ENCODE data around the gene ZNF423. TPM values are rescaled to one million over a fixed set of nuclear protein-coding genes. Genes with fewer than 3 reads are reported as not detected.
A peak's percentile ranks its signal among the peaks of the same experiment; 100 is the strongest.

ZNF423 gene
- total RNA-seq, 1 experiment from 2014 or later = 0.20 TPM

DNA sequence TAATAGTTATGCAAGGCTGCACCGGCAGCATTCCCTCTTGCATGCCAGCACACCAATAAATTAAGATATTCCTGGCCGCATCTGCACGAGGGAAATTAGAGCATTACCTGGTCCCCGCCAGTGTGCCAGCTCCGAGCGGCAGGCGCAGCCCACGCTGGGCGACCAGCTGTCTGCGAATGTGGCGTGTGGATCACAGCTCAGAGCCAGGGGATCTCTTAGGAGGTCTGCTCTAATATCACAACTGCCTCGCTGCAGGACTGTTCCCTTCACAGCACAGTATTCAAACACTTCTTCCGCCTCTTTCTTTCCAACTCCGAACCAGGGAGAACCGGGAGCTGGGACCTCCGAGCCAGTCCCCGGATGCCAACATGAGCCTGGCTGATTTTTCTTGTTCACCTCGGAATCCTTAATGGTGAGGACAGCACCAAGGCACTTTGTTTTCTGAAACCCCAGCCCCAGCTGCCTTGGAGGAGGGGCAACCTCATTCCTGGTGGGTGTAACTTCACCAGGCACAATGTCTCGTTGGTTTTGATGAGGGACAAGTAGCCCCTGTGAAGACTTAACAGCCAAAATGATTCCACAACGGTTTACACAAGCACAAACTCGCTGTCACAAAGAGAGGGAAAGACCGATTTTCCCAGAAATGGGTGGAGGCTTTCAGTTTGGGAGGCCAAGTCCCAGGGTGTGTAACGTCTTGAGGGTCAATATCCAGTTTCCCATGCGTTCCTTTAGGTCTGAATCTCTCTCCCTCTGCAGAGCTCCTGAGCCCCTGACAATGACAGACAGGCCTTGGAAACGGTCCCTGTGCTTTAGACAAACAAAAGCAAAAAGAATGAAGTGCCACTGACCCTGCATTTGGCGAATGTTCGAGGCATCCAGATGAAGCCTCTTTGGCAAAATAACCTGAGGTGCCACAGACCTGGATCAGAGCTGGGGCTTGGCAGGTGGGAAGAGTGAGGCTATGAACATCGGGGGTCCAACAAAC is 269.2 kb downstream of the ZNF423 start:
- TF ChIP-seq, protein P1, sequence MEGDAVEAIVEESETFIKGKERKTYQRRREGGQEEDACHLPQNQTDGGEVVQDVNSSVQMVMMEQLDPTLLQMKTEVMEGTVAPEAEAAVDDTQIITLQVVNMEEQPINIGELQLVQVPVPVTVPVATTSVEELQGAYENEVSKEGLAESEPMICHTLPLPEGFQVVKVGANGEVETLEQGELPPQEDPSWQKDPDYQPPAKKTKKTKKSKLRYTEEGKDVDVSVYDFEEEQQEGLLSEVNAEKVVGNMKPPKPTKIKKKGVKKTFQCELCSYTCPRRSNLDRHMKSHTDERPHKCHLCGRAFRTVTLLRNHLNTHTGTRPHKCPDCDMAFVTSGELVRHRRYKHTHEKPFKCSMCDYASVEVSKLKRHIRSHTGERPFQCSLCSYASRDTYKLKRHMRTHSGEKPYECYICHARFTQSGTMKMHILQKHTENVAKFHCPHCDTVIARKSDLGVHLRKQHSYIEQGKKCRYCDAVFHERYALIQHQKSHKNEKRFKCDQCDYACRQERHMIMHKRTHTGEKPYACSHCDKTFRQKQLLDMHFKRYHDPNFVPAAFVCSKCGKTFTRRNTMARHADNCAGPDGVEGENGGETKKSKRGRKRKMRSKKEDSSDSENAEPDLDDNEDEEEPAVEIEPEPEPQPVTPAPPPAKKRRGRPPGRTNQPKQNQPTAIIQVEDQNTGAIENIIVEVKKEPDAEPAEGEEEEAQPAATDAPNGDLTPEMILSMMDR (IDR thresholded peaks at IDR 0.05; ENCODE audit: insufficient read depth in 1 of 2, low read depth in 1 of 2, low read length in 1 of 2, severe bottlenecking in 1 of 2, unreplicated experiment in 1 of 2) = no peak
- Histone ChIP-seq H3K4me3 (ENCODE audit: low read depth, low read length) (no peak overlapping the region), H3K36me3 (ENCODE audit: control insufficient read depth, insufficient read depth, low read length) (no peaks in the 10 kb centered on the region), H3K27me3 (replicated peaks; ENCODE audit: control insufficient read depth, insufficient read depth, low read length) (no peaks in the 10 kb centered on the region), H3K9me3 (0 out of 2 replicates have a peak, but pooled peaks cover 5% of the 10 kb centered on the region), H3K4me1 (no peaks in the 10 kb centered on the region)
- Mint-ChIP-seq H3K36me3 (ENCODE audit: insufficient read depth, unreplicated experiment) (no peaks in the 10 kb centered on the region), H3K4me1 (ENCODE audit: low read depth, unreplicated experiment) (no peaks in the 10 kb centered on the region), H3K9me3 (ENCODE audit: unreplicated experiment) (no peaks in the 10 kb centered on the region), H3K4me3 (ENCODE audit: unreplicated experiment) (no peak overlapping the region), H3K27ac (ENCODE audit: unreplicated experiment) (no peak overlapping the region), H3K27me3 (ENCODE audit: insufficient read depth, unreplicated experiment) (peaks cover 30% of the 10 kb centered on the region)
- POLR2A ChIA-PET = no interaction called here
- CTCF ChIA-PET = no interaction called here
- BruUV-seq (replicated peaks) = no TSS peak
- intact Hi-C loops (cut with micrococcal nuclease; ENCODE audit: unreplicated experiment) = no loop called here
- DNase-seq = peak in 1 of 2 experiments; percentile 15

DNA sequence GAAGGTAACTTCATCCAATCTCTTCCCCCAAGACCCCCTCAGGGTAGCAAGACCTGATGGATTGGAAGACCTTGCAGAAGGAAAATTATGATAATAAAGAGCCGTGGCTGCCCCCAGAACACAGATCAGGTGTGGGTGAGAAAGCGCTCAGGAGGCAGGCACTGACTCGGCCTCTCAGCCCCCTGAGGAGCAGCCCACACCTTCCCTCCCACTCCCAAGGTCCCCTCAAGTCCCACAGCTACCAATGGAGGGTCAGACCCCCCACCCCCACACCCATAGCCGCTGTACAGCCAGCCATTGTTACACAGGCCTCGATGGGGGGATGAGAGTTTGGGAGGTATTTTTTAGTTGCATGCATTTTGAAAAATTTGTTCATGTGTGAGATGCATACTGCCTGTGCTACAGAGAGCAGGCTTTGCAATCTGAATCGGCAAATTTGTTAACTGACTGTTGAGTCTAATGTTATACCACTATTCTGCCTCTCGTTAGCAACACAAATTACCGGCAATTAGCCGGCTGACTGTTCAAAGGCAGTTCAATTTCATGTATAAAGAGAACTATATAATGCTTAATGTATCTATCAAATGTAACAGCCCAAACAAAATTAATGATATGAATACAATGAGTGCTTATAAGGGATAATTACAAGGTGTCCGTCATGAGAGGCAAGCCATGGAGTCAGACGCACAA is 270.6 kb downstream of the ZNF423 start:
- Mint-ChIP-seq H3K36me3 (ENCODE audit: insufficient read depth, unreplicated experiment) (no peaks in the 10 kb centered on the region), H3K9me3 (ENCODE audit: unreplicated experiment) (no peaks in the 10 kb centered on the region), H3K27me3 (ENCODE audit: insufficient read depth, unreplicated experiment) (peaks cover 23% of the 10 kb centered on the region), H3K27ac (ENCODE audit: unreplicated experiment) (no peak overlapping the region), H3K4me1 (ENCODE audit: low read depth, unreplicated experiment) (no peaks in the 10 kb centered on the region), H3K4me3 (ENCODE audit: unreplicated experiment) (no peak overlapping the region)
- Histone ChIP-seq H3K4me1 (no peaks in the 10 kb centered on the region), H3K27me3 (replicated peaks; ENCODE audit: control insufficient read depth, insufficient read depth, low read length) (no peaks in the 10 kb centered on the region), H3K9me3 (0 out of 2 replicates have a peak, but pooled peaks cover 5% of the 10 kb centered on the region), H3K4me3 (ENCODE audit: low read depth, low read length) (no peak overlapping the region), H3K36me3 (ENCODE audit: control insufficient read depth, insufficient read depth, low read length) (no peaks in the 10 kb centered on the region)
- BruUV-seq (replicated peaks) = no TSS peak
- ChIA-PET POLR2A (no interaction called here), CTCF (no interaction called here)
- intact Hi-C loops (cut with micrococcal nuclease; ENCODE audit: unreplicated experiment) = no loop called here
- peak in 1 of 2 experiments; percentile 6 for DNase-seq
- TF ChIP-seq, protein P1 (IDR thresholded peaks at IDR 0.05; ENCODE audit: insufficient read depth in 1 of 2, low read depth in 1 of 2, low read length in 1 of 2, severe bottlenecking in 1 of 2, unreplicated experiment in 1 of 2) = no peak

DNA sequence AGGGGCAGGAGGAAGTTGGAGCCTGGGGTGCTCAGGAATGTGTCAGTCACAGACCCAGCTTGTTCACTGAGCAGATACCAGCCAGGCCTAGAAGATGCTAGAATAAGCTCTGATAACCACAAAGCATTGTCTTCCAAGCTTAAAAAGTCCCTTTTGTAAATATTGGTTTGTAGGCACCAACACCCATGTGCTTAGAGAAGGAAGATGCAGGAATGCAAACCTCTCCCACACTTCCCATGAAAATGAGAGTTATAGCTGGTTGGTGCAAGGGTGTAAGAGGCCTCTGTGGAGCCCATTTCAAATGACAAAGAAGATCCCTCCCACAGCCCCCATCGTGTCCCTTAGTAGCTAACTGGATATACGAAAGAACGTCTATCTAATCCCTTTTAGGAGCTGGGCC is 272.0 kb downstream of the ZNF423 start:
- ChIA-PET CTCF (no interaction called here), POLR2A (no interaction called here)
- H3K9me3 ChIP-seq = 0 out of 2 replicates have a peak, but pooled peaks cover 4% of the 10 kb centered on the region
- DNase-seq = no peak
- Mint-ChIP-seq H3K27ac (ENCODE audit: unreplicated experiment) (no peak overlapping the region), H3K4me1 (ENCODE audit: low read depth, unreplicated experiment) (no peaks in the 10 kb centered on the region), H3K4me3 (ENCODE audit: unreplicated experiment) (no peak overlapping the region), H3K36me3 (ENCODE audit: insufficient read depth, unreplicated experiment) (no peaks in the 10 kb centered on the region), H3K9me3 (ENCODE audit: unreplicated experiment) (no peaks in the 10 kb centered on the region), H3K27me3 (ENCODE audit: insufficient read depth, unreplicated experiment) (peaks cover 25% of the 10 kb centered on the region)
- no peaks in the 10 kb centered on the region for H3K36me3 ChIP-seq (ENCODE audit: control insufficient read depth, insufficient read depth, low read length)
- H3K4me3 ChIP-seq (ENCODE audit: low read depth, low read length) = no peak overlapping the region
- TF ChIP-seq, protein P1 (IDR thresholded peaks at IDR 0.05; ENCODE audit: insufficient read depth in 1 of 2, low read depth in 1 of 2, low read length in 1 of 2, severe bottlenecking in 1 of 2, unreplicated experiment in 1 of 2) = no peak
- intact Hi-C loops (cut with micrococcal nuclease; ENCODE audit: unreplicated experiment) = no loop called here
- H3K27me3 ChIP-seq (replicated peaks; ENCODE audit: control insufficient read depth, insufficient read depth, low read length) = no peaks in the 10 kb centered on the region
- H3K4me1 ChIP-seq = no peaks in the 10 kb centered on the region
- no TSS peak for BruUV-seq (replicated peaks)
